NCI-H1930 (cell line): ENCODE results near the gene ARHGAP18.

Experiments used
- DNase-seq, 2 experiments: peaks; one replicate each; lab custom pipeline; 2025; lab: John Stamatoyannopoulos, UW

Gene ARHGAP18

GRCh38 chr6:129709769-129710449 lies at the start of gene ARHGAP18:
TSS of gene ARHGAP18 (minus strand) at chr6:129710177. CDS start at chr6:129710136, 41 bp downstream.
- DNase-seq: no peak

- no peak for DNase-seq
Observed at GRCh38 chr6:129755787-129756186, 45.8 kb upstream of the ARHGAP18 start.

GRCh38 chr6:129754750-129755149 lies 44.8 kb upstream of the ARHGAP18 start:
- no peak for DNase-seq

GRCh38 chr6:129753422-129753821 lies 43.4 kb upstream of the ARHGAP18 start:
- no peak for DNase-seq

- no peak for DNase-seq
Observed at GRCh38 chr6:129751384-129751783, 41.4 kb upstream of the ARHGAP18 start.

GRCh38 chr6:129750360-129750759 lies 40.4 kb upstream of the ARHGAP18 start:
- no peak for DNase-seq

- no peak for DNase-seq
Observed at GRCh38 chr6:129749749-129750120, 39.8 kb upstream of the ARHGAP18 start.

- no peak for DNase-seq
Observed at GRCh38 chr6:129748901-129749748, 39.1 kb upstream of the ARHGAP18 start.

GRCh38 chr6:129748212-129748900 lies 38.4 kb upstream of the ARHGAP18 start:
- peak in 1 of 2 experiments; percentile 35 for DNase-seq

GRCh38 chr6:129747588-129748112 lies 37.7 kb upstream of the ARHGAP18 start:
- DNase-seq: peak in 1 of 2 experiments; percentile 16

- no peak for DNase-seq
Observed at GRCh38 chr6:129744880-129745237, 34.9 kb upstream of the ARHGAP18 start.

GRCh38 chr6:129744201-129744879 lies 34.4 kb upstream of the ARHGAP18 start:
- no peak for DNase-seq

- DNase-seq: no peak
Observed at GRCh38 chr6:129740013-129740412, 30.0 kb upstream of the ARHGAP18 start.

- no peak for DNase-seq
Observed at GRCh38 chr6:129736105-129736504, 26.1 kb upstream of the ARHGAP18 start.

GRCh38 chr6:129733290-129733689 lies 23.3 kb upstream of the ARHGAP18 start:
- DNase-seq: no peak

GRCh38 chr6:129732542-129732941 lies 22.6 kb upstream of the ARHGAP18 start:
- DNase-seq: no peak

- no peak for DNase-seq
Observed at GRCh38 chr6:129732034-129732433, 22.1 kb upstream of the ARHGAP18 start.

- no peak for DNase-seq
Observed at GRCh38 chr6:129731428-129731827, 21.5 kb upstream of the ARHGAP18 start.

GRCh38 chr6:129730477-129731165 lies 20.6 kb upstream of the ARHGAP18 start:
- peak in 1 of 2 experiments; percentile 16 for DNase-seq

- no peak for DNase-seq
Observed at GRCh38 chr6:129726650-129727049, 16.7 kb upstream of the ARHGAP18 start.

GRCh38 chr6:129725341-129725740 lies 15.4 kb upstream of the ARHGAP18 start:
- DNase-seq: no peak
